GM19043 (cell line): ENCODE measurements around the gene M1AP.
"Not testable (repeated sequence)": the region's sequence is repeated elsewhere in the genome, so short reads cannot be mapped to it uniquely, and the experiment has no call there.

ENCODE experiments used
- ATAC-seq: cut with Tn5 transposase; IDR thresholded peaks from one replicate; pipeline ENCODE4 v1.9.1; 2021; ENCODE audit warnings: low read depth; ENCODE audit not compliant: unreplicated experiment

The M1AP gene

GRCh38 chr2:74653985-74654882, 6.1 kb upstream of the M1AP start, which contains the start of gene SEMA4F:
SEMA4F (plus strand) TSS chr2:74654247; CDS start chr2:74654377, 130 bp downstream.
- peak; percentile 100 for ATAC-seq

- peak; percentile 9 for ATAC-seq
Measured at GRCh38 chr2:74653589-74653984, 5.5 kb upstream of the M1AP start.

- ATAC-seq: no peak
Measured at GRCh38 chr2:74646834-74647482, 1.2 kb downstream of the M1AP start.

- ATAC-seq: no peak
Measured at GRCh38 chr2:74646201-74646600, 1.9 kb downstream of the M1AP start.

GRCh38 chr2:74645344-74645743, 2.8 kb downstream of the M1AP start:
- ATAC-seq: no peak

- ATAC-seq: no peak
Measured at GRCh38 chr2:74639550-74639949, 8.6 kb downstream of the M1AP start.

- no peak for ATAC-seq
Measured at GRCh38 chr2:74632939-74633312, 15.2 kb downstream of the M1AP start.

- no peak for ATAC-seq
Measured at GRCh38 chr2:74632209-74632938, 15.8 kb downstream of the M1AP start.

- ATAC-seq: not testable (repeated sequence)
Measured at GRCh38 chr2:74630454-74630853, 17.7 kb downstream of the M1AP start.

GRCh38 chr2:74628538-74629105, 19.5 kb downstream of the M1AP start:
- ATAC-seq: no peak

GRCh38 chr2:74625658-74626425, 22.3 kb downstream of the M1AP start:
- no peak for ATAC-seq

- no peak for ATAC-seq
Measured at GRCh38 chr2:74620671-74621070, 27.5 kb downstream of the M1AP start.

- ATAC-seq: no peak
Measured at GRCh38 chr2:74619651-74620297, 28.4 kb downstream of the M1AP start.

GRCh38 chr2:74618410-74619083, 29.6 kb downstream of the M1AP start:
- no peak for ATAC-seq

GRCh38 chr2:74617122-74617521, 31.0 kb downstream of the M1AP start:
- no peak for ATAC-seq

GRCh38 chr2:74606927-74607326, 41.2 kb downstream of the M1AP start:
- ATAC-seq: no peak

- no peak for ATAC-seq
Measured at GRCh38 chr2:74603282-74604000, 44.7 kb downstream of the M1AP start.

GRCh38 chr2:74602586-74603281, 45.4 kb downstream of the M1AP start:
- ATAC-seq: no peak
